OCI-M2 (cell line): ENCODE results near the gene ZNF672.
"Not testable (repeated sequence)": the region's sequence is repeated elsewhere in the genome, so short reads cannot be mapped to it uniquely, and the experiment has no call there.

Experiments used
- DNase-seq: peaks from one replicate; lab custom pipeline; 2025; ENCODE audit not compliant: unreplicated experiment; lab: John Stamatoyannopoulos, UW

The ZNF672 gene

GRCh38 chr1:248884632-248885295 lies 46.7 kb downstream of the ZNF672 start:
- no peak for DNase-seq

- DNase-seq: no peak
These were observed 47.6 kb downstream of the ZNF672 start for GRCh38 chr1:248885646-248886045.

- no peak for DNase-seq
These were observed 48.3 kb downstream of the ZNF672 start for GRCh38 chr1:248886237-248886895.

GRCh38 chr1:248889914-248890243 lies 51.9 kb downstream of the ZNF672 start:
- not testable (repeated sequence) for DNase-seq

GRCh38 chr1:248890549-248891498 lies 52.8 kb downstream of the ZNF672 start:
- DNase-seq: no peak

GRCh38 chr1:248891758-248892157 lies 53.7 kb downstream of the ZNF672 start:
- DNase-seq: no peak

- no peak for DNase-seq
These were observed 54.6 kb downstream of the ZNF672 start for GRCh38 chr1:248892590-248892989.

- no peak for DNase-seq
These were observed 56.8 kb downstream of the ZNF672 start for GRCh38 chr1:248894837-248895236.

GRCh38 chr1:248897412-248898337 lies 59.7 kb downstream of the ZNF672 start:
- DNase-seq: no peak
